ENCODE data around the gene CRYBA1. TPM values are rescaled to one million over a fixed set of nuclear protein-coding genes. Genes with fewer than 3 reads are reported as not detected.

CRYBA1 gene
- polyA plus RNA-seq, 4 donors = not detected

- no peak for DNase-seq (ENCODE audit: low read depth in 4 of 4, low spot score in 3 of 4)
Observed at GRCh38 chr17:29273924-29274323, 27.3 kb downstream of the CRYBA1 start.

- DNase-seq (ENCODE audit: low read depth in 4 of 4, low spot score in 3 of 4) = no peak
Observed at GRCh38 chr17:29278692-29279091, 32.0 kb downstream of the CRYBA1 start.

DNA sequence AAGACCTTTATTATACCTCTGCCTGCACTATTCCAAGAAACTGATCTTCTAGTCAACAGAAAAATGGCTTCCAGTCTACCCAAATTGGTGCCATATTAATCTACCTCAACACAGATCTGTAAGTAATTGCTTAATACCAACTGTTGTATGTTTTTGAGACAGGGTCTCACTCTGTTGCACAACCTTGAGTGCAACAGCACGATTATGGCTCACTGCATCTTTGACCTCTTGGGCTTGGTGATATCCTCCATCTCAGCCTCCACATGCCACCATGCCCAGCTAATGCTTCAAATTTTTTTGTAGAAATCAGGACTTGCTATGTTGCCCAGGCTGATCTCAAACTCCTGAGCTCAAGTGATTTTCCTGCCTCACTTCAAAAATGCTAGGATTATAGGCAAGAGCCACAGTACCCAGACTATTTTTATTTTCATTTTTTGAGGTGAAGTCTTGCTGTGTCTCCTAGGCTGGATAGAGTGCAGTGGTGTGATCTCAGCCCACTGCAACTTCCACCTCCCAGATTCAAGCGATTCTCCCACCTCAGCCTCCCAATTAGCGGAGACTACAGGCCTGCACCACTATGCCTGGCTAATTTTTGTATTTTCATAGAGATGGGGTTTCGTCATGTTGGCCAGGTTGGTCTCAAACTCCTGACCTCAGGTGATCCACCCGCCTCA is 32.9 kb downstream of the CRYBA1 start:
- DNase-seq (ENCODE audit: low read depth in 4 of 4, low spot score in 3 of 4) = no peak

- no peak for DNase-seq (ENCODE audit: low read depth in 4 of 4, low spot score in 3 of 4)
Observed at GRCh38 chr17:29283496-29283895, 36.8 kb downstream of the CRYBA1 start.

GRCh38 chr17:29283961-29284360 is 37.3 kb downstream of the CRYBA1 start:
- DNase-seq (ENCODE audit: low read depth in 4 of 4, low spot score in 3 of 4) = no peak

DNA sequence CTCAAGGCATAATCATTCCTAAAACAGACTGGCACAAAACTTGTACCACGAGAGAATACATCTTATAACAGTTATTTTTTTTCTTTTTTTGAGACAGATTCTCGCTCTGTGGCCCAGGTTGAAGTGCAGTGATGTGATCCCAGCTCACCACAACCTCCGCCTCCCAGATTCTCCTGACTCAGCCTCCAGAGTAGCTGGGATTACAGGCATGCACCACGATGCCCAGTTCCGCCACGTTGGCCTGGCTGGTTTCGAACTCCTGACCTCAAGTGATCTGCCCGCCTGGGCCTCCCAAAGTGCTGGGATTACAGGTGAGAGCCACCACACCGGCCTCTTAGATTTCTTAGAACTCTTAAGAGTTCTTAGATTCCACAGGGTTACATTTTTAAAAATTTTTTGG is 43.2 kb downstream of the CRYBA1 start:
- DNase-seq (ENCODE audit: low read depth in 4 of 4, low spot score in 3 of 4) = no peak

DNA sequence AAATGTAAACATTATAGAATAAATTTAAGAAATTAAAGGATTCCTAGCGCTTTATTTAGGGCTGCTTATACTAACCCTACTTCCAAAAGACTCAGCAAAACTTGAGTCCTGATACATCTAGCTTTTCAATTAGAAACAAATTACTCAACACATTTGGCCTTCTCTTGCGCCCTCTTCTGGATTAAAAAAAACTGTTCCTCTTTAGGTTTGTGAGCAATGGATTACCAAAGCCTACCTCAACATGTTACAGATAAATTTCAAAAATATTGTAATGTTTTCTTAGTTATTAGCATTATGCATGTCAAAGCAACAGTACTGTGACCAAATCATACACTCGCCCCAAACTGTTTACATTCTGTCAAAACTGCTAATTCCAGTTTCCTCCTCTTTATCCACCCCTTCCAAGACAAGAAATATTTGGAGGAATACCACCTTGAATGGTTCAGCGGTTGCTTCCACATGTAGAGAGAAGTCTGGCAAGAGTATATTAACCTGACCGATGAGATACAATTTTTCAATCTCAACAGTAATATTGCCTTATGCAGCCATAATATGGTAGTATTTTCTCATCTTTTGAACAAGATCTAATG is 44.6 kb downstream of the CRYBA1 start:
- peak; percentile 42 to 56 (median 51) for DNase-seq (ENCODE audit: low read depth in 4 of 4, low spot score in 3 of 4)

DNA sequence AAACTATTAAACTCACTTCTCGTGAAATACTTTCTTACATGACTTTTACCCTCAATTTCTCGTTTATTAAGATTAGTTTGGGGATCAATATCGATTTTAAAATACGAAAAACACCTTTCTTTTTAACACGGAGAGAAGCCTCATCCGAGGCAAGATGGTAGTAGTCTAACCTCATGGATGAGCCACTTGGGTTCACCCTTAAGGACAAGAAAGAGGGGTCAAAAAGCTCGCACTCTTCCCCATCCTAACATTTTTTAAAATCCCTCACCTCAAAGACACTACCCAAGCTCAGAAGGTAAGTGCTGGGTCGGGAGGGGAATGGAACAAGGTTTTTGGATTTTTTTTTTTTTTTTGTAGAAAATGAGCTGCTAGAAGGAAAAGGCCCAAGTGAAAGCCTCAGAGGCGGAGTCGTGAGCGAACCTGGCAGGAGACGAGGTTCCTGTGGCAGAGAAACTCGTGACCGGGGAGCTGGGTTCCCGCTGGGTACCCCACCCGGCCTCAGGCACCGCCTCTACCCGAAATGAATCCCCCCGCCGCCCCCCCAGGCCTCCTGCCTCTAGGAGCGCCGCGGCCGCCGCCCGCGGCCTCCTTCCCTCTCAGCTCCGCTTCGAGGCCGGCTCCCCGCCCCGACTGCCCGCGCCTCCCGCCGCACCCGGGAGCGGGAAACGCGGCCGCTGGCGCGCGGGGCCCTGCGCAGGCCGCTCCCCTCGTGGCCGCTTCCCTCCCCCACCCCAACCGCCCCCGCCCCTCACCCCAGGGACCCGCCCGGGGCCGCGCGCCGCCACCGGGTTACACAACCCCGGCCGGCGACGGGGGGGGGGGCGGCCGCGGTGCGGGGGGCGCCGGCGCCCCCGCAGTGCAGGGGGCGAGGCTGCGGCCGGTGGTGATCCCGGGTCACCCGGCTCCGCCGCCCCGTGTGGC is 45.7 kb downstream of the CRYBA1 start:
- DNase-seq (ENCODE audit: low read depth in 4 of 4, low spot score in 3 of 4) = peak; percentile 12 to 27 (median 25)

- DNase-seq (ENCODE audit: low read depth in 4 of 4, low spot score in 3 of 4) = peak; percentile 18 to 33 (median 24)
Observed at GRCh38 chr17:29292992-29293889, 46.6 kb downstream of the CRYBA1 start.

DNA sequence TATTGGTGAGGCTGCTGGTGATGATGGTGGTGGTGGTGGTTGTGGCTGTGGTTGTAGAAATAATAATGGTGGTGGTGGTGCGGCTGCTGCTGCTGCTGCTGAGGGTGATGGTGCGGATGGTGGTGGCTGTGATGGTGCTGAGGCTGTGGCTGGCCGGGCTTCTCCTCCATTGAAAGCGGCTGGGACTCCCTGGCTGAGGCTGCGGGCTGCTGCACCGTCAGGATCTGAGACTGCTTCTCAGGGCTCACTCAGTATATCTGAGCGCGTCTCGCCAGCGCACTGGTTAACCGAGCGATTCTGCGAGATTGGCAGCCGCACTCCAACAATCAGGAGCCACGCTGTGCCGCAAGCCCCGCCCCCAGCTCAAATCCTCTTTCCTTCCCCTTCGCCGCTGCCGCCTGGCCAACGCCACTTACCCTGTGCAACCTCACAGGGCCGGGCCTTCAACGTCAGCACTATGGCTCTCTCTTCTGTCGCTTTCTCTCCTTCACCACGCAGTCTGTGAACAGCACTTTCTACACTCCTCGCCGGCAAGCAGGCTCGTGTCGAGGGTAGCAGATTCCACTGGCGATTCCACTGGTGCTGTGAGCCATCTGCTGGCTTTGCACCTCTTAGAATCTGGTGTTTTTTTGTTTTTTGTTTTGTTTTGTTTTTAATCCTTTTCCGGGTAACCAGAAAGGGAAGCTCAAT is 47.4 kb downstream of the CRYBA1 start, which contains the start of gene NUFIP2:
TSS of gene NUFIP2 (minus strand) at position 259 of the 690 bp plus-strand sequence. CDS start at position 170, 89 bp downstream.
- peak; percentile 95 to 97 (median 96) for DNase-seq (ENCODE audit: low read depth in 4 of 4, low spot score in 3 of 4)

- DNase-seq (ENCODE audit: low read depth in 4 of 4, low spot score in 3 of 4) = peak in 1 of 4 donors; percentile 1
Observed at GRCh38 chr17:29294580-29294900, 47.9 kb downstream of the CRYBA1 start.

GRCh38 chr17:29295420-29295819 is 48.8 kb downstream of the CRYBA1 start:
- no peak for DNase-seq (ENCODE audit: low read depth in 4 of 4, low spot score in 3 of 4)

DNA sequence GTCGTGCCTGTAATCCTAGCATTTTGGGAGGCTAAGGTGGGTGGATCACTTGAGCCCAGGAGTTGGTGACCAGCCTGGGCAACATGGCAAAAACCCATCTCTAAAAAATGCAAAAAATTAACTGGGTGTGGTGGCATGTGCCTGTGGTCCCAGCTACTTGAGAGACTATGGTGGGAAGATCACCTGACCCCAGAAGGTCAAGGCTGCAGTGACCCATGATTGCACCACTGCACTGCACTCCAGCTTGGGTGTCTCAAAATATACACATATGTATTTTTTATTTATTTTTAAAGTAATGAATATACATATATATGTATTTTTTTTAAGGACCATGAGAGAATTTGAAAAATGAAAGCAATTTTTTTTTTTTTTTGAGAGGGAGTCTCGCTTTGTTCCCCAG is 52.4 kb downstream of the CRYBA1 start:
- no peak for DNase-seq (ENCODE audit: low read depth in 4 of 4, low spot score in 3 of 4)

DNA sequence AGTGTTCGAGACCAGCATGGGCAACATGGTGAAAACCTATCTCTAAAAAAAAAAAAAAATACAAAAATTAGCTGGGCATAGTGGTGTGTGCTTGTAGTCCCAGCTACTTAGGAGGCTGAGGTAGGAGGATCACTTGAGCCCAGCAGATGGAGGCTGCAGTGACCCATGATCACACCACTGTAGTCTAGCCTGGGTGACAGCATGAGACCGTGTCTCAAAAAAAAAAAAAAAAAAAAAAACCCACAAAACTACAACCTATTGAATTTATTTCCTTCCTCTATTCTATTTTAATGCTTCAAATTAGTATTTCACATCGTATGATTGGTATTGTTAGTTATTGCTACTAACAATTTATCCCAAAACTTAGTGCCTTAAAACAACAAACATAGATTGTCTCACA is 56.7 kb downstream of the CRYBA1 start:
- DNase-seq (ENCODE audit: low read depth in 4 of 4, low spot score in 3 of 4) = no peak

Other genes with a start within 250 kb of the CRYBA1 start
- 1 to 10 TPM in 1 of 4 donors, under 1 TPM in 3; 0.29 to 1.3 (median 0.47) TPM for gene SEZ6, start 240.8 kb upstream of the CRYBA1 start, polyA plus RNA-seq (ENCODE audit: insufficient read length in 4 of 4)
- gene PIPOX, start 203.7 kb upstream of the CRYBA1 start, polyA plus RNA-seq (ENCODE audit: insufficient read length in 4 of 4) = 10 to 100 TPM in 1 of 4 donors, 1 to 10 TPM in 3; 2.4 to 10.6 (median 5.5) TPM
- 10 to 100 TPM; 28.7 to 52.8 (median 38.9) TPM for gene MYO18A, start 66.5 kb upstream of the CRYBA1 start, polyA plus RNA-seq (ENCODE audit: insufficient read length in 4 of 4)
- gene NUFIP2, start 47.3 kb downstream of the CRYBA1 start, polyA plus RNA-seq (ENCODE audit: insufficient read length in 4 of 4) = 10 to 100 TPM; 35.3 to 46.3 (median 43.1) TPM
- gene TAOK1, start 143.5 kb downstream of the CRYBA1 start, polyA plus RNA-seq (ENCODE audit: insufficient read length in 4 of 4) = 10 to 100 TPM; 41.1 to 50.7 (median 47.2) TPM

All from left renal pelvis (tissue), 4 donors.